ENCODE measurements around the gene LRRC37B. TPM values are rescaled to one million over a fixed set of nuclear protein-coding genes. Genes with fewer than 3 reads are reported as not detected.
"Not testable (repeated sequence)": the region's sequence is repeated elsewhere in the genome, so short reads cannot be mapped to it uniquely, and the experiment has no call there.

LRRC37B gene
- total RNA-seq, 1 experiment from 2014 or later, result 19.1 TPM

- not testable (repeated sequence) for H3K27me3 ChIP-seq (ENCODE audit: insufficient read depth, low read length); H3K56ac ChIP-seq (ENCODE audit: insufficient read length, low read depth, low read length); H2BK120ac ChIP-seq (ENCODE audit: low read depth, low read length, poor library complexity, severe bottlenecking); H2BK15ac ChIP-seq (ENCODE audit: low read depth, low read length); H2BK20ac ChIP-seq (ENCODE audit: low read depth, low read length, poor library complexity, severe bottlenecking); H4K20me1 ChIP-seq (ENCODE audit: control insufficient read depth, insufficient read depth, insufficient read length); H3K9me3 ChIP-seq (ENCODE audit: control insufficient read depth, low read depth, low read length); H3K4ac ChIP-seq (ENCODE audit: low read depth, low read length); H3K27me3 Mint-ChIP-seq (ENCODE audit: low read depth); H3K9me3 Mint-ChIP-seq; H3K4me1 ChIP-seq (ENCODE audit: insufficient read depth, low read length); H2BK12ac ChIP-seq (ENCODE audit: insufficient read length, low read depth, low read length); H3K9ac ChIP-seq (ENCODE audit: extremely low read depth, insufficient read length, low read length); H4K8ac ChIP-seq (replicated peaks; ENCODE audit: insufficient read length, low read depth, low read length); H3K18ac ChIP-seq (ENCODE audit: insufficient read length, low read depth, low read length); H3K23ac ChIP-seq (ENCODE audit: insufficient read length, low read depth, low read length); H2AK5ac ChIP-seq (ENCODE audit: insufficient read length, low read length); H3K14ac ChIP-seq (ENCODE audit: insufficient read depth, low read length); H4K5ac ChIP-seq (ENCODE audit: insufficient read length, low read depth, low read length); H3K4me3 Mint-ChIP-seq; H4K91ac ChIP-seq (ENCODE audit: insufficient read length, low read depth, low read length); H3K79me1 ChIP-seq (ENCODE audit: insufficient read depth, low read depth, low read length, poor library complexity, severe bottlenecking); H3T11ph ChIP-seq (ENCODE audit: low read length); H2AFZ ChIP-seq (ENCODE audit: low read length); H3K4me2 ChIP-seq (ENCODE audit: insufficient read depth, insufficient read length, low read length); H3K79me2 ChIP-seq (ENCODE audit: insufficient read depth, low read length); H3K23me2 ChIP-seq (ENCODE audit: insufficient read length, low read depth, low read length, poor library complexity, severe bottlenecking); H2BK5ac ChIP-seq (ENCODE audit: insufficient read length, low read length); H3K27ac Mint-ChIP-seq; H3K27ac ChIP-seq (ENCODE audit: insufficient read length, low read depth, low read length); DNase-seq; H3K4me1 Mint-ChIP-seq
- no CpG with 5 or more reads among the region's 14 CpGs for WGBS (ENCODE audit: extremely low coverage, insufficient read length, low lambda C conversion rate)
- peaks cover 13 to 50% (median 33%) of the 10 kb centered on the region in 3 experiments; a peak in 6 of 7 replicates for H3K36me3 Mint-ChIP-seq (ENCODE audit: insufficient read depth in 1 of 3, low read depth in 3 of 3)
These were observed 32.7 kb upstream of the LRRC37B start for GRCh38 chr17:31974269-31975071.

- H2BK12ac ChIP-seq (ENCODE audit: insufficient read length, low read depth, low read length); H2BK15ac ChIP-seq (ENCODE audit: low read depth, low read length); H2AFZ ChIP-seq (ENCODE audit: low read length); H3K14ac ChIP-seq (ENCODE audit: insufficient read depth, low read length); H3K9me3 Mint-ChIP-seq; H3K27ac Mint-ChIP-seq; H3K4me1 ChIP-seq (ENCODE audit: insufficient read depth, low read length); H3K18ac ChIP-seq (ENCODE audit: insufficient read length, low read depth, low read length); H3K79me1 ChIP-seq (ENCODE audit: insufficient read depth, low read depth, low read length, poor library complexity, severe bottlenecking); H4K91ac ChIP-seq (ENCODE audit: insufficient read length, low read depth, low read length); H4K5ac ChIP-seq (ENCODE audit: insufficient read length, low read depth, low read length); H3K9ac ChIP-seq (ENCODE audit: extremely low read depth, insufficient read length, low read length); H3K27ac ChIP-seq (ENCODE audit: insufficient read length, low read depth, low read length); H4K20me1 ChIP-seq (ENCODE audit: control insufficient read depth, insufficient read depth, insufficient read length); H3K4ac ChIP-seq (ENCODE audit: low read depth, low read length); H2AK5ac ChIP-seq (ENCODE audit: insufficient read length, low read length); H3K27me3 ChIP-seq (ENCODE audit: insufficient read depth, low read length); H3K4me3 Mint-ChIP-seq; H3K23me2 ChIP-seq (ENCODE audit: insufficient read length, low read depth, low read length, poor library complexity, severe bottlenecking); H2BK5ac ChIP-seq (ENCODE audit: insufficient read length, low read length); H2BK20ac ChIP-seq (ENCODE audit: low read depth, low read length, poor library complexity, severe bottlenecking); DNase-seq; H3K4me1 Mint-ChIP-seq; H3K9me3 ChIP-seq (ENCODE audit: control insufficient read depth, low read depth, low read length); H3K56ac ChIP-seq (ENCODE audit: insufficient read length, low read depth, low read length); H3T11ph ChIP-seq (ENCODE audit: low read length); H4K8ac ChIP-seq (replicated peaks; ENCODE audit: insufficient read length, low read depth, low read length); H3K27me3 Mint-ChIP-seq (ENCODE audit: low read depth); H3K4me2 ChIP-seq (ENCODE audit: insufficient read depth, insufficient read length, low read length); H3K23ac ChIP-seq (ENCODE audit: insufficient read length, low read depth, low read length); H2BK120ac ChIP-seq (ENCODE audit: low read depth, low read length, poor library complexity, severe bottlenecking); H3K79me2 ChIP-seq (ENCODE audit: insufficient read depth, low read length): not testable (repeated sequence)
- peaks cover 13 to 53% (median 39%) of the 10 kb centered on the region in 3 experiments; a peak in 6 of 7 replicates for H3K36me3 Mint-ChIP-seq (ENCODE audit: insufficient read depth in 1 of 3, low read depth in 3 of 3)
- no CpG with 5 or more reads among the region's 5 CpGs for WGBS (ENCODE audit: extremely low coverage, insufficient read length, low lambda C conversion rate)
These were observed 31.8 kb upstream of the LRRC37B start for GRCh38 chr17:31975391-31975790.

All from H9 (cell line).